Activated CD4-positive, CD25-positive, alpha-beta regulatory T cell treated with anti-CD3 and anti-CD28 coated beads, Interleukin-2, amount 50 U/mL, for 24 hours (primary cell): ENCODE measurements around the gene DMPK.
A peak's percentile ranks its signal among the peaks of the same experiment; 100 is the strongest.
"Not testable (repeated sequence)": the region's sequence is repeated elsewhere in the genome, so short reads cannot be mapped to it uniquely, and the experiment has no call there.

Source experiments
- ATAC-seq, 2 donors: fragments of 150-1000 bp; cut with Tn5 transposase; one replicate each; pipeline ENCODE4 v1.10.0; 2021; ENCODE audit warnings: mild to moderate bottlenecking in 1 of 2, moderate library complexity in 1 of 2

Gene DMPK

DNA sequence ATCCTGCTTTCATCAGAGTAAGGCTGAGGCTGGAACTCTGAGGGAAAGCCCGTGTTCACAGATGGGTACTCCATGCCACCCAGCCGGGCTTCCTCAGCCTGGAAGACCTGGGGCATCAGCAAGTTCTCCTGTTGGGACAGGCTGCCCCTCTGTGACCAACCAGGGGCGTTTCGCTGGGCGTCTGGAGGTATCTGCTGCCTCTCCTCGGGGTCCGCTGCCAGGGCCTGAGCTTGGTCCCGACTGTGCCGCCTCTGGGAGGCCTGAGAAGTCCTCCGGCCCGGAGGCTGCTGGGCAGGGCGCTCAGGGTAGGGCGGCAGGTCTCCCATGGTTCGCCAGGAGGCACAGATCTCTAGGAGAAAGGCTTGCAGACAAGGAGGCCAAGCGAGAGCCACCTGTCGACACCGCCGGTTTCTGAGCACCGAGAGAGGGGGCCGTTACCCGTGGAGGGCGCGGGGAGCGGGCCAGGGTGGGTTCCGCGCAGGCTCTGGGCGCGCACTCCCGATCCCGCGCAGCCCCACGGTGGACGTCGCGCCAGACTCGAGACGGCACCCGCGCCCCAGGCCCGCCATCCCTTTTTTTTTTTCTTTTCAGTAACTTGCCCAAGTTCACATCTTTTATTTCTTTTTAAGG is 32.7 kb upstream of the DMPK start, which contains the start of gene RSPH6A:
Gene RSPH6A, minus strand, starts transcription at position 458 of the 630 bp plus-strand sequence. Its CDS starts 132 bp downstream, at position 326.
- ATAC-seq, result no peak

- ATAC-seq, result no peak
Observed at GRCh38 chr19:45814166-45814780, 32.0 kb upstream of the DMPK start.

DNA sequence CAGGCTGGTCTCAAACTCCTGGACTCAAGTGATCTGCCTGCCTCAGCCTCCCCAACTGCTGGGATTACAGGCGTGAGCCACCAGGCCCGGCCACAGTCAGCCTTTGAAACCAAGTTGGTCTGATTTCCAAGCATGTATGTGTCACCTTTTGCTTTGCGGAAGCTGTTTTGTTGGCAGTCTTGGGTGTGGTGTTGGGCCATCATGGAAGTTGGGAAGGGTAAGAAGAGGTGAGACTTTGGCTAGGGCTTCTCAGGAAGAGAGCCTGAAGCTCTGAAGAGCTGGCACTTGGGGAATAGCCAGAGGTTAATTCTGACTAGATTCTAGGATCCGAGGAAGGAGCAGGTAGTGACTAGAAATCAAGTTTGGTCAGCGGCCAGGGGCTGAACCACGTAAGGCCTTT is 30.0 kb upstream of the DMPK start:
- no peak for ATAC-seq

DNA sequence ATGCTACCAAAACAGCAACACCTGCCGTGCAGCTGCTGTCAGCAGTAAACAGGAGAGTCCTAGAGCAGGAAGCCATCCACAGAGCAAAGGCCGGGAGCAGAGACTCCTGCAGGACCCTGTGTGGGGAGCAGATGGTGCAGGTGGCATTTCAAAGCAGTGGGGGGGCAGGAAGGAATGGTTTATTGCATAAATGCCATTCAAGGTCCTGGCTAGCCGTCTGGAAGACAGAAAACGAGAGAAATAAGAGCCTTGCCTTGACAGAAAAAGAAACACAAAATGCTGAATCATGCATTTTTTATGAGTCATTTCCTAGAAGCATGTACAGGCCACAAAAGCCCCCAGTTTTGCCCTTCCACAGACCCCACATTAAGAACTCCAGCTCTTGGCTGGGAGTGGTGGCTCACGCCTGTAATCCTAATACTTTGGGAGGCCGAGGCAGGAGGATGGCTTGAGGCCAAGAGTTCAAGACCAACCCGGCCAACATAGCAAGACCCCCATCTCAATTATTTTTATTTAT is 27.4 kb upstream of the DMPK start:
- peak; percentile 35 to 55 for ATAC-seq

- ATAC-seq, result no peak
Observed at GRCh38 chr19:45805719-45806118, 23.4 kb upstream of the DMPK start.

- ATAC-seq, result no peak
Observed at GRCh38 chr19:45804959-45805230, 22.6 kb upstream of the DMPK start.

DNA sequence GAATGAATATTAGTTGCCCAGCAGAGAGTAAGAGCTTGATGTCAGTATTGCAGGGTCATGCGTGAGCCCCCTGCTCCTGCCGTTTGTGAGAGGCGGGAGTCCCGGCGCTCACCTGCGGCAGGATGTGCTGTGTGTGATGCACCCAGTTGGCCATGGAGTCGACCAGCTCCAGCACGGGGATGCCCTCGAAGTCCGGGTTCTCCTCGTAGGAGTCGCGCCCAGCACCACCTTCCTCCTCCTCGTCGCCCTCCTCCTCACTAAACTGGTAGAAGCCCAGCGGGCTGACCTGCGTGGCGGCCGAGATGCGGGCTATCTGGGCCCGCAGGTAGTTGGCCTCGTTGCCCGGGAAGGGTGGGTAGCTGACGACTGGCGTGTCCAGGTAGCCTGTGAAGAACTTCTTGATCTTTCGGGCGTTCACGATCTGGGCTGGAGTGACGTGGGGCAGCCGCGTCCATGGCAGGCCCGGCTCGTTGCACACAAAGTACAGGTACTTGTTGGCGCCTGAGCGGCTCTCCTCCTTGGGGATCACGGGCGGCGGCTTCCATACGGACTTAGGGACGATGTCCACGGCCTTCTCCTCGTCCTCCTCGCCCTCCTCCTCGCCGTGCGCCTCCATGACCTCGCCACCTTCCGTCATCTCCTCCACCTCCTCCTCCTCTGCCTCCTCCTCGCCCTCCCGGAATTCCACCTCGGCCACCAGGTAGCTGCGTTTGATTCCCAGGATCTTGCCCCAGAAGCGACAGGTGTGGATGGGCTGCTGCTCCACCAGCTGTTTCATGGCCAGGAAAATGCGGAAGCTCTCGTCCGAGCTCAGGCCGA is 22.1 kb upstream of the DMPK start:
- no peak for ATAC-seq

GRCh38 chr19:45801603-45802175 is 19.4 kb upstream of the DMPK start:
- no peak for ATAC-seq

DNA sequence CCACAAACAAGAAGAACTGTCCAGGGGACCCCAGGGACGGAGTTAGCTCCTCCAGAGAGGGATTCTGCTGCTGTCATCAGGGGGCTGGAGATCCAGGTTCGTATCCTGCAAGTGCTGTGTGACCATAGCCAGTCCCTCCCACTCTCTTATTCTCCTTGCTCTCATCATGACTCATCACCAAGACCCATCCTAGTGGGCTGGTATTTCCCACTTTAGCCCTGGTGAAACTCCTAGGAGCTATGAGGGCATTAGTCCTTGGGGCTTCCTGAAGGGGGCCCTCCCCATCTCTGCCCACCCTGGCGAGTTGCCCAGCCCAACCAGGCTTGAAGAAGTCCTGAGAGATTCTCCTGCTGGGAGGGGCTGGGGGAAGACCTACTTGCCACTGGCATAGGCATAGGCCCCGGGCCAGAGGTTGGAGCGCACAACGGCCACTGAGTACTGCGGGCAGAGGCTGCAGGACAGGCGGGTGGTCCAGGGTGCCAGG is 17.8 kb upstream of the DMPK start:
- no peak for ATAC-seq

- not testable (repeated sequence) for ATAC-seq
Observed at GRCh38 chr19:45799541-45799940, 17.3 kb upstream of the DMPK start.

GRCh38 chr19:45798995-45799517 is 16.8 kb upstream of the DMPK start:
- peak; percentile 74 to 76 for ATAC-seq

- no peak for ATAC-seq
Observed at GRCh38 chr19:45794627-45795026, 12.3 kb upstream of the DMPK start.

DNA sequence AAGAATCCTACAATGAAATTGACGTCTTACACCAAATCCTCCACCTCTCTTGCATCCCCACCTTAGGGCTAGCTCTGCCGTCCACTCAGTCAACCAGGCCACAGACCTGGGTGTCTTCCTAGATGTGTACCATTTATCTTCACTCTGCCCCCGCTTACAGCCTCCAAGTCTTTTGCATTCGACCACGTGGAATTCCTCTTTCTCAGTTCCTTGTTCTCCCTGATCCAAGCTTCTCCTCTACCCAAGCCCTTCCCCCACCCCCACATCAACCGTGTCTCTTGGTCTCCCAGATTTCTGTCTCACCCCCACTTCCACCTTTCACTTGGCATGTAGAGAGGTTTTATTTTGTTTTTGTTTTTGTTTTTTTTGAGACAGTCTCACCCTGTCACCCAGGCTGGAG is 11.6 kb upstream of the DMPK start:
- no peak for ATAC-seq

DNA sequence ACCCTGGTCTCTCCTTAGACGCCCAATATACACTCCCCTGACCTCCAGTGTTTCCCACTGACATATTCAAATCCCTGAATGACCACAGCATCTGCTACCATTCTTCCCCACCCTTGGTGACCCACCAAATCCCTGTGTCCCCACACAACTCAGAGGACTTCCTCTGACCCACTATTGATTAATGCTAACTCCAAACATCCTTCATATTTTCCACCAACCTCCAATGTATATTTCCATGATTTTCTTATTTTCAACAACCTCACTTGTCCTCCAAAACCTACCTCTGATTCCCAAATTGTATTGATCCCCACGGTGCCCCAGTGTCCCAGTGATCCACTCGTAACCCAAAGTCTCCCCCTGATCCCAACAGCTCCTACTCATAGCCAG is 10.9 kb upstream of the DMPK start:
- no peak for ATAC-seq

- peak; percentile 93 to 94 for ATAC-seq
Observed at GRCh38 chr19:45792470-45793177, 10.3 kb upstream of the DMPK start, which contains the start of gene DMWD. DMWD (minus strand) TSS chr19:45792845; CDS start chr19:45792756, 89 bp downstream.

- peak in 1 of 2 donors; percentile 3 for ATAC-seq
Observed at GRCh38 chr19:45791744-45792469, 9.6 kb upstream of the DMPK start.

- no peak for ATAC-seq
Observed at GRCh38 chr19:45790942-45791341, 8.7 kb upstream of the DMPK start.

DNA sequence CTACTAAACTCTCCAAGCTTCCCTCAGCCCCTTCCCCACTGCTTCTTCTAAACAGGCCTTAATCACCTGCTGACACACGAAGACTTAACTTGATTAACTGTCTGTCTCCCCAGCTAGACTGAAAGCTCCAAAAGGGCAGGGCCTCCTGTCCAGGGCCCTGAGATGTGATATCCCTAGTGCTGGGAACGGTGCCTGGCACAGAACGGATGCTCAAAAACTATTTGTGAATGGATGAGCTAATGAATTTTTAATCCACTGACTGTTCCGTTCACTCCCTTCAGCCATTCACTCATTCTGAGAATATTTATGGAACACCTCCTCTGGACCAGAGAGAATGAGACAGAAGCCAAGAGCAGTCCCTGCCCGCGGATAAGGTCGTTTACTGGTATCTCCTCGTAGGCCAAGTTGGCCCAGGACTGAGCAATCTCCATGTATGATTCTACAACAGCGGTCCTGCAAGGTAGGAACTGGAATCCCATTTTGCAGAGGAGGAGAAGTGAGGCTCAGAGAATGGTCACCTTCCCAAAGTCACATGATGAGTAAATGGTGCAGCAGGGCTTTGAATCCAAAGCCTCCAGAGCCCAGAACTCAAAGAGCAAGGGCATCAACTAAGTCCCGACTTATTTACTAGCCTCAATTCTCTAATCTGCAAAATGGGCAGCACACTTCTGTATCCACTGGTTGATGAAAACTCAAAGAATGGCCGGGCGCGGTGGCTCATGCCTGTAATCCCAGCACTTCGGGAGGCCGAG is 6.9 kb upstream of the DMPK start:
- no peak for ATAC-seq

DNA sequence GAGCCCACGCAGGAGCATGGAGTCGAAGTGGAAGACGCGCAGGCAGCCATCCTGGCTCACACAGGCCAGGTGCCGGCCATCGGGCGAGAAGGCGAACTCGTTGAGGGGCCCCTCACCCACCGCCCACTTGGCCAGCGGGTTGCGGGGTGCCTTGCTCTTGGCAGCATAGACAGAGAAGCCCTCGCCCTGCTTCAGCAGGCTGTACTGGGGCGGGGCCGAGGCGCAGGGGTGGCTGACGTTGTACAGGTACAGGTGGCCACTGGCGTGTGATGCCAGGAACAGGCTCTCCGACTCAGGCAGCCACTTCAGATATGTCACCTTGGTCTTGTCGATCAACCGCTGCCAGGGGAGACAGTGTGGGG is 4.2 kb upstream of the DMPK start:
- ATAC-seq, result no peak

DNA sequence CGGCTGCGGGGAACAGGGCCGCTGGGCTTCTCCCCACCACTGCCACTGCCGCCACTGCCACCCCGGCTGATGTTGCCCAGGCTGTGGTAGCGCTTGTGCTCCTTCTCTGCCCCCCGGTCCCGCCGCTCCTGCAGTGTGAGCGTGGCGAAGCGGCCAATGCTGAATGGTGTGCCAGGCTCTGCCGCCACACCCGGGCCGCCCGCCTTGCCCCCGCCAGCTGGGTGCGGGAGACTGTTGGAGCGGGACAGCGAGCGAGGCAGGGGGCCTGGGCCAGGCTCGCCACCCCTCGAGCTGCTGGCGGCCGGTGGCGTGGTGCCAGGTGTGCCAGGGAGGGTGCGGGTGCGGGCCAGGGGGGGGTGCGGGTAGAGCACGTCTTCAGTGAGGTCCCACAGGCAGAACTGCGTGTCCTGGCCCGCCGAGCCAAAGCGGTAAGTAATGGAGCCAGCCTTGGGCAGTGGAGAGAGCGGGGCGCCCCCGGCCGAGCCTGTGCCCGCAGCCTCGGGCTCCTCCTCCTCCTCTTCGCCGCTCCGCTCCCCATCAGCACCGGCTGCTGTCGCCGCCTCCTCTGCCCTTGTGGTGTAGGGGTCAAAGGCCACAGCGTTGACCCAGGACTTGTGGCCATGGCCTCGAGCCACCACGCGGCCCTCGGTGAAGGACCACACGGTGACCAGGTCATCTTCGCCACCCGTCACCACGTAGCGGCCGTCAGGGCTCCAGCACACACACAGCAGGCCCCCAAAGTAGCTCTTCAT is 3.7 kb upstream of the DMPK start:
- ATAC-seq, result no peak
